Colonic mucosa (tissue), 4 donors: ENCODE data around the gene TMEM120B. TPM values are rescaled to one million over a fixed set of nuclear protein-coding genes. Genes with fewer than 3 reads are reported as not detected.

Source experiments
- DNase-seq: peaks from one replicate; pipeline ENCODE4 v3.0.0-alpha.2; 2020
- H3K27ac ChIP-seq: fragments of 200-600 bp; one replicate; pipeline ENCODE4 v1.8.0; 2021
- H3K27me3 ChIP-seq: fragments of 200-600 bp; one replicate; pipeline ENCODE4 v1.8.0; 2021
- H3K36me3 ChIP-seq: fragments of 200-600 bp; one replicate; pipeline ENCODE4 v1.8.0; 2021
- H3K4me1 ChIP-seq: fragments of 200-600 bp; one replicate; pipeline ENCODE4 v1.8.0; 2021; ENCODE audit warnings: mild to moderate bottlenecking
- H3K4me3 ChIP-seq: fragments of 200-600 bp; one replicate; pipeline ENCODE4 v1.8.0; 2021
- H3K9ac ChIP-seq, 2 donors: one replicate each; pipeline ENCODE4 v1.7.0; 2013; ENCODE audit warnings: control low read depth in 2 of 2, low read depth in 2 of 2, low read length in 2 of 2
- H3K9me3 ChIP-seq: fragments of 200-600 bp; one replicate; pipeline ENCODE4 v1.8.0; 2021
- intact Hi-C: fragments of 100-400 bp; cut with DNase I; formaldehyde crosslinking; loops from one replicate; pipeline ENCODE4 v1.14.1; 2022
- total RNA-seq, 2 donors: library from RNA; stranded (reverse); fragmentation: NEBNext Ultra II Directional in 1 of 2; extraction: Animal tissue kit (Norgen Biotek cat#: 25700) in 1 of 2; gene quantifications; one replicate each; pipeline ENCODE4 v1.2.1, GENCODE V29; 2021
- TF ChIP-seq, protein P1 (sequence below): fragments of 200-600 bp; IDR thresholded peaks from one replicate; pipeline ENCODE4 v1.8.0; 2022; ENCODE audit warnings: antibody characterized with exemption, mild to moderate bottlenecking
- donor health status: healthy.
- donor health status: DM: no; HTN: no; CAD: no.
- donor health status: DM: no; HTN: no; CAD: no.

TMEM120B gene
- total RNA-seq, 2 donors from 2014 or later: 3.9 to 6.5 TPM

DNA sequence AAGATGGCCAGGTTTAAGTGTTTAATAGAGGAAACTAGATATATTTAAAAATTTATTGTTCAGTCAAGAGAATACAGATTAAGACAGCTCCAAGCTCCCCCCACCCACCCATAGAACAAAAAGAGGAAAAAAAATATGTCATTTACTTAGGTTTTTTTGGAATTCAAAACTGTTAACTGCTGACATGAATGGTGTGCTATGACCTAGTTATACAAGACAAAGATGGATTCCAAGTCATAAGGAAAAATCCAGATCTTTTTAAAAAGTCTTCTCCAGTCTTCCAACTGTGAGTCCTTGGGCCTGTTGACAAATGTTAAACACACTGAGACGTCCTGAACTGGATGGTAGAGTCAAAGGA lies 89.9 kb downstream of the TMEM120B start:
- no peak for DNase-seq
- Histone ChIP-seq H3K27me3 (no peaks in the 10 kb centered on the region), H3K27ac (peak overlapping the region; percentile 100), H3K4me3 (peak overlapping the region; percentile 77), H3K9me3 (no peaks in the 10 kb centered on the region), H3K36me3 (no peaks in the 10 kb centered on the region), H3K9ac (peak overlapping the region; percentile 80 to 91), H3K4me1 (peaks cover 11% of the 10 kb centered on the region)
- TF ChIP-seq, protein P1, sequence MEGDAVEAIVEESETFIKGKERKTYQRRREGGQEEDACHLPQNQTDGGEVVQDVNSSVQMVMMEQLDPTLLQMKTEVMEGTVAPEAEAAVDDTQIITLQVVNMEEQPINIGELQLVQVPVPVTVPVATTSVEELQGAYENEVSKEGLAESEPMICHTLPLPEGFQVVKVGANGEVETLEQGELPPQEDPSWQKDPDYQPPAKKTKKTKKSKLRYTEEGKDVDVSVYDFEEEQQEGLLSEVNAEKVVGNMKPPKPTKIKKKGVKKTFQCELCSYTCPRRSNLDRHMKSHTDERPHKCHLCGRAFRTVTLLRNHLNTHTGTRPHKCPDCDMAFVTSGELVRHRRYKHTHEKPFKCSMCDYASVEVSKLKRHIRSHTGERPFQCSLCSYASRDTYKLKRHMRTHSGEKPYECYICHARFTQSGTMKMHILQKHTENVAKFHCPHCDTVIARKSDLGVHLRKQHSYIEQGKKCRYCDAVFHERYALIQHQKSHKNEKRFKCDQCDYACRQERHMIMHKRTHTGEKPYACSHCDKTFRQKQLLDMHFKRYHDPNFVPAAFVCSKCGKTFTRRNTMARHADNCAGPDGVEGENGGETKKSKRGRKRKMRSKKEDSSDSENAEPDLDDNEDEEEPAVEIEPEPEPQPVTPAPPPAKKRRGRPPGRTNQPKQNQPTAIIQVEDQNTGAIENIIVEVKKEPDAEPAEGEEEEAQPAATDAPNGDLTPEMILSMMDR: no peak
- intact Hi-C loops: no loop called here

DNA sequence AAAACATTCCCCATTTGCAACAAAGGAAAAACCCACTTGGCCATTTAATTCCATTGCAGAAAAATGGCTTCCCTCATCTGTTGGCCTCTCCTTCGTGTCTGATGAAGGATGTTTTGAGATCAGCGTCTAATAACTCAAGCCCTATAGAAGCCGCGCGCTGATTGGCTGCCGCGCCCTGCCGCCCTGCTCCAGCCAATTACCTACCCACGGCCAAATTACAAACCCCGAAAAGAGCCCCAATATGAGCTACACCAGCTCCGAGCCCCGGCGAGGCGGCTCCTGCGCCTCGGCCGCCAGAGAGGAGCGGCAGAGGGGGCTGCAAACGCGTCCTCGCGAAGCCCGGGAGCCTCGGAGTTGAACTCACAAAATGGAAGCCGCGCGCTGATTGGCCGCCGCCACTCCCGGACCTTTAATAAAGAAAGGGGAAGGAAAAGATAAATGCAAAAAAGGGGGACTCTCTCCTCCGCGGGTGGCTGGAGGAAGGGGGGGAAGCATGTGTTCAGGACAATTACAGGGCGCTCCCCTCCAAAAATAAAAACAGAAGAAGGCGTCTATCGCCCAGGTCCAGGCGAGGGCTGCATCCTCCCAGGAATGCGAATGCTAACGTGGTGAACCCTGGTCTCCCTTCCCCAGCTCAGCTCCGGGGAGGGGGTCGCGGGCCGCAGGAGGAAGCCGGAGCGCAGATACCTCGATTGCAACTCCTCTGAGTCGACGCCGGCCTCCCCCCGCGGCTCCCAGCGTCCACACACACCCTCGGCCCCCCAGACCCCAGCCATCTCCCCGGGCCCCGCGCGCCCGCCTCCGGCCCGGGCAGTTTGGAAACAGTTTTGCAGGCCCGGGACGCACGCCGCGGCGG lies 90.5 kb downstream of the TMEM120B start:
- Histone ChIP-seq H3K36me3 (no peaks in the 10 kb centered on the region), H3K4me3 (peak overlapping the region; percentile 77), H3K9me3 (no peaks in the 10 kb centered on the region), H3K4me1 (peaks cover 6% of the 10 kb centered on the region), H3K27me3 (no peaks in the 10 kb centered on the region), H3K27ac (peak overlapping the region; percentile 100), H3K9ac (peak overlapping the region; percentile 80 to 82)
- TF ChIP-seq, protein P1: no peak
- peak; percentile 95 for DNase-seq
- intact Hi-C loops: no loop called here

DNA sequence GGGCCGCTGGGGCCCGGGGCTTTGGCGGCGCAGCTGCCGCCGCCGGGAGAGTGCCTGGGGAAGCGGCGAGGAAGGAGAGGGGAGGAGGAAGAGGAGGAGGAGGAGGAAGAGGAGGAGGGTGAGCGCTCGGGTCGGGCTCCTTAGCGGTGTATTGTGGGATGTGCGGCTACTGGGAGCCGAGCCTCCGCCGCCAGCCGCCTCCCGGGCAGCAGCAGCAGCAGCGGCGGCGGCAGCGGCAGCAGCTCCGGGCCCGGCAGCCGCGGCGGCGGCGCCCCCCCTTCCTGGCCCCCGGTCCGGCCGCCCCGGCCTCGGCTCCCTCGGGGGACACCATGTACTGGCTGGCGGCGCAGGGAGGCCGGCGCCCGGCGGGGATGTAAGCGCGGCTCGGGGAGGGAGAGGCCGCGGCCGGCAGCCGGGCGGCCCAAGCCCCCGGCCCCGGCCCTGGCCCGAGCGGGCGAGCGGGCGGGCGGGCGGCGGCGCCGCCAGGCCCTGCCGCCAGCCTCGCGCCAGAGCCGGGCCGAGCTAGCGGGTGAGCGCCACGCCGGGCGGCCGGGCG lies 91.4 kb downstream of the TMEM120B start, which contains the start of gene SETD1B:
TSS of gene SETD1B (plus strand) at position 149 of the 556 bp plus-strand sequence. CDS start 729 bp downstream, outside the sequence.
- no peaks in the 10 kb centered on the region for H3K27me3 ChIP-seq
- intact Hi-C loops: no loop called here
- peak within 1 kb of the TSS; percentile 100 for H3K27ac ChIP-seq
- peak; percentile 64 for DNase-seq
- H3K4me1 ChIP-seq: peaks cover 4% of the 10 kb centered on the region
- peak within 1 kb of the TSS; percentile 77 for H3K4me3 ChIP-seq
- H3K9me3 ChIP-seq: no peaks in the 10 kb centered on the region
- peak within 1 kb of the TSS; percentile 82 to 91 for H3K9ac ChIP-seq
- TF ChIP-seq, protein P1: no peak
- no peaks in the 10 kb centered on the region for H3K36me3 ChIP-seq

DNA sequence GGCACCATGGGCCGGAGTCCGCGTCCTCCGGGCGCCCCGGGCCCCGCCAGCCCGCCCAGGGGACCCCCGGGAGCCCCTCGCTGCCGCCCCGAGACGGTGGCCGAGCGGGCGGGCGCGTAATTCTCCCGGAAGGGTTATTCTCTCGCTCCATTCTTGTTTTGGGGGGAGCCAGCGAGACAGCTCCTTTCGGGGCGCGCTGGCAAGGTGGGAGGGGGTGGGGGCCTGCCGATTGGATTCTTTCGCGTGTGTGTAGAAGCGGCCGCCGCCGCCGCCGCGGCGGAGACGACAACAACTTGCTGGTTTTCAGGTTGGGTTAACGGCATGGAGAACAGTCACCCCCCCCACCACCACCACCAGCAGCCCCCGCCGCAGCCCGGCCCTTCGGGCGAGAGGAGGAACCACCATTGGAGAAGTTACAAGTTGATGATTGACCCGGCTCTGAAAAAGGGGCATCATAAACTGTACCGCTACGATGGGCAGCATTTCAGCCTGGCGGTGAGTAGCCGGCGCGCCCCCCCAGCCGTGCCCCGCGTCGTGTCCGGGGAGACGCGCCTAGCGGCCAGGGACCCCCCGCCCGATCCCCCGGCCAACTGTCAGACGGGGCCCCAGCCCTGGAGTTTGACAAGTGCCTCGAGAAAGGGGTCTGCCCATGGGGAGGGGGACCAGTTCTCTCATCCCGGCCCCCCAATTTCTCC lies 92.0 kb downstream of the TMEM120B start:
- H3K4me3 ChIP-seq: peak overlapping the region; percentile 77
- intact Hi-C loops: no loop called here
- peaks cover 4% of the 10 kb centered on the region for H3K4me1 ChIP-seq
- no peaks in the 10 kb centered on the region for H3K36me3 ChIP-seq
- peak overlapping the region; percentile 82 to 91 for H3K9ac ChIP-seq
- DNase-seq: peak; percentile 57
- H3K27ac ChIP-seq: peak overlapping the region; percentile 88
- H3K9me3 ChIP-seq: no peaks in the 10 kb centered on the region
- TF ChIP-seq, protein P1: no peak
- H3K27me3 ChIP-seq: no peaks in the 10 kb centered on the region

DNA sequence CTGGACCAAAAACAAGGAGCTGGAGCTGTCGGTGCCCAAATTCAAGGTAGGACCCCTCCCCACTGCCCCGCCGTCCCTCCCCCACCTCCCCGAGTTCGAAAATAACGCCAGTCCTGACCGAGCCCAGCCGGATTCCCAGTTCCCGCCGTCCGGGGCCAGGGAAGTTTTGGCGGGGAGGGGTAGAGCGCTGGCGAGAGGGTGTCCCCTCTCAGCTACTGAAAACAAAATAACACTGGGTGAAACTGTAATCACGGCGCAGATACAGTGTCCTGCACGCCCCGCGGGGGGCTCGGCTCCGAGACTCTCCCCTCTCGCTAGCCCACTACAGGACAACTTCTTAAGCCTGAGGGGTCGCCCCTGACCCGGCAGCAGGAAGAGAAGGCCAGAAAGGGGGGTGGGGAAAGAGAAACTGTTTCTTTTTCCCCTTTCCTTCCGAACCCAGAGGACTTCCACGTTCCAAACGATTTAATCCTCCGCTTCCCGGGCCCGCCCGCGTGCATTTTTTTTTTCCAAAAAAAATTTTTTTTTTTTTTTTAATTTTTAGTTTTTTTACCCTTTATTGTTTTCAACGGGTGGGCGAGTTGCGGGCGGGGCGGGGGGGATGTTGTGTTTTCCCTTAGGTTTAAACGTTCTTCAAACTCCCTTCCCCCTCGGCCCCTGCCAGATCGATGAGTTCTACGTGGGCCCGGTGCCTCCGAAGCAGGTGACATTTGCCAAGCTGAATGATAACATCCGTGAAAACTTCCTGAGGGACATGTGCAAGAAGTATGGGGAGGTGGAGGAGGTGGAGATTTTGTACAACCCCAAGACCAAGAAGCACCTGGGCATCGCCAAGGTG lies 92.8 kb downstream of the TMEM120B start:
- intact Hi-C loops: no loop called here
- Histone ChIP-seq H3K27ac (peak overlapping the region; percentile 88), H3K9ac (peak overlapping the region; percentile 82 to 91), H3K27me3 (no peaks in the 10 kb centered on the region), H3K4me3 (peak overlapping the region; percentile 77), H3K36me3 (no peaks in the 10 kb centered on the region), H3K4me1 (peaks cover 4% of the 10 kb centered on the region), H3K9me3 (no peaks in the 10 kb centered on the region)
- TF ChIP-seq, protein P1: no peak
- DNase-seq: peak; percentile 51
